SJCRH30 (cell line): Measurements from ENCODE around the gene FOXN4. TPM values are rescaled to one million over a fixed set of nuclear protein-coding genes. Genes with fewer than 3 reads are reported as not detected.
A peak's percentile ranks its signal among the peaks of the same experiment; 100 is the strongest.
"Not testable (repeated sequence)": the region's sequence is repeated elsewhere in the genome, so short reads cannot be mapped to it uniquely, and the experiment has no call there.

Experiments
- DNase-seq, 2 experiments: peaks; one replicate each; pipeline ENCODE4 v3.0.0-alpha.2; 2015 to 2020
- H3K27ac ChIP-seq: fragments of 250-450 bp; sonication (Bioruptor Pico); 2 replicates; pipeline ENCODE4 v1.5.1; 2020; ENCODE audit warnings: mild to moderate bottlenecking, moderate library complexity
- H3K27me3 ChIP-seq: fragments of 250-450 bp; sonication (Bioruptor Pico); 2 replicates; pipeline ENCODE4 v1.5.1; 2020; ENCODE audit warnings: mild to moderate bottlenecking, moderate library complexity
- H3K36me3 ChIP-seq: fragments of 250-450 bp; sonication (Bioruptor Pico); 2 replicates; pipeline ENCODE4 v1.5.1; 2020; ENCODE audit warnings: mild to moderate bottlenecking, moderate library complexity
- H3K4me1 ChIP-seq: fragments of 250-450 bp; sonication (Bioruptor Pico); 2 replicates; pipeline ENCODE4 v1.5.1; 2020; ENCODE audit warnings: mild to moderate bottlenecking, moderate library complexity
- H3K4me3 ChIP-seq: fragments of 250-450 bp; sonication (Bioruptor Pico); 2 replicates; pipeline ENCODE4 v1.5.1; 2020; ENCODE audit warnings: mild to moderate bottlenecking, moderate library complexity
- H3K9me3 ChIP-seq: fragments of 250-450 bp; sonication (Bioruptor Pico); replicated peaks from 2 replicates; pipeline ENCODE4 v1.5.1; 2020; ENCODE audit warnings: mild to moderate bottlenecking, moderate library complexity
- total RNA-seq: library from RNA; depleted of rRNA; stranded (reverse); fragments of >200 nt; shearing (Covaris generic); gene quantifications from 2 replicates; pipeline ENCODE4 v1.2.3, GENCODE V29; 2014

The FOXN4 gene
- total RNA-seq, 1 experiment from 2014 or later: not detected

GRCh38 chr12:109329686-109330085 lies 20.6 kb upstream of the FOXN4 start:
- no peak for DNase-seq
- H3K4me1 ChIP-seq: no peaks in the 10 kb centered on the region
- H3K27me3 ChIP-seq: no peaks in the 10 kb centered on the region; the same call in 1 of the 2 replicates
- H3K4me3 ChIP-seq: no peak overlapping the region
- H3K9me3 ChIP-seq: no peaks in the 10 kb centered on the region
- H3K36me3 ChIP-seq: no peaks in the 10 kb centered on the region
- no peak overlapping the region for H3K27ac ChIP-seq

- no peaks in the 10 kb centered on the region; the same call in 1 of the 2 replicates for H3K27me3 ChIP-seq
- H3K4me3 ChIP-seq: no peak overlapping the region
- no peaks in the 10 kb centered on the region for H3K9me3 ChIP-seq
- H3K36me3 ChIP-seq: no peaks in the 10 kb centered on the region
- DNase-seq: no peak
- H3K27ac ChIP-seq: no peak overlapping the region
- H3K4me1 ChIP-seq: no peaks in the 10 kb centered on the region
Observed at GRCh38 chr12:109329003-109329402, 19.9 kb upstream of the FOXN4 start.

- not testable (repeated sequence) for H3K36me3 ChIP-seq, DNase-seq, H3K27me3 ChIP-seq, H3K4me1 ChIP-seq, H3K27ac ChIP-seq, H3K9me3 ChIP-seq, H3K4me3 ChIP-seq
Observed at GRCh38 chr12:109321294-109321693, 12.2 kb upstream of the FOXN4 start.

GRCh38 chr12:109310247-109311125 lies 1.4 kb upstream of the FOXN4 start:
- DNase-seq: no peak
- Histone ChIP-seq H3K9me3 (no peaks in the 10 kb centered on the region), H3K4me1 (no peaks in the 10 kb centered on the region), H3K27ac (no peak overlapping the region), H3K4me3 (peak overlapping the region; percentile 27; the same call in 1 of the 2 replicates), H3K36me3 (no peaks in the 10 kb centered on the region), H3K27me3 (peaks cover 44% of the 10 kb centered on the region)

- Histone ChIP-seq H3K4me1 (no peaks in the 10 kb centered on the region), H3K36me3 (no peaks in the 10 kb centered on the region), H3K27ac (no peak overlapping the region), H3K9me3 (no peaks in the 10 kb centered on the region), H3K4me3 (peak overlapping the region; percentile 46), H3K27me3 (peaks cover 48% of the 10 kb centered on the region)
- DNase-seq: peak; percentile 11 to 18
Observed at GRCh38 chr12:109309381-109310246, 530 bp upstream of the FOXN4 start.

GRCh38 chr12:109307051-109307450 lies 2.0 kb downstream of the FOXN4 start:
- Histone ChIP-seq H3K27me3 (peaks cover 48% of the 10 kb centered on the region), H3K4me1 (no peaks in the 10 kb centered on the region), H3K4me3 (no peak overlapping the region), H3K27ac (no peak overlapping the region), H3K36me3 (no peaks in the 10 kb centered on the region), H3K9me3 (no peaks in the 10 kb centered on the region)
- no peak for DNase-seq

- peaks cover 34% of the 10 kb centered on the region for H3K27me3 ChIP-seq
- no peaks in the 10 kb centered on the region for H3K36me3 ChIP-seq
- no peaks in the 10 kb centered on the region for H3K9me3 ChIP-seq
- DNase-seq: no peak
- H3K4me1 ChIP-seq: no peaks in the 10 kb centered on the region
- no peak overlapping the region for H3K4me3 ChIP-seq
- no peak overlapping the region for H3K27ac ChIP-seq
Observed at GRCh38 chr12:109305547-109305946, 3.5 kb downstream of the FOXN4 start.

GRCh38 chr12:109304485-109304884 lies 4.6 kb downstream of the FOXN4 start:
- no peaks in the 10 kb centered on the region for H3K36me3 ChIP-seq
- no peaks in the 10 kb centered on the region for H3K4me1 ChIP-seq
- H3K27ac ChIP-seq: no peak overlapping the region
- H3K27me3 ChIP-seq: peaks cover 29% of the 10 kb centered on the region
- H3K4me3 ChIP-seq: no peak overlapping the region
- H3K9me3 ChIP-seq: no peaks in the 10 kb centered on the region
- DNase-seq: no peak

- Histone ChIP-seq H3K9me3 (no peaks in the 10 kb centered on the region), H3K27me3 (peaks cover 17% of the 10 kb centered on the region; the same call in 1 of the 2 replicates), H3K4me3 (no peak overlapping the region), H3K36me3 (no peaks in the 10 kb centered on the region), H3K27ac (no peak overlapping the region), H3K4me1 (no peaks in the 10 kb centered on the region)
- no peak for DNase-seq
Observed at GRCh38 chr12:109302770-109303169, 6.3 kb downstream of the FOXN4 start.

GRCh38 chr12:109302358-109302757 lies 6.7 kb downstream of the FOXN4 start:
- peaks cover 13% of the 10 kb centered on the region; the same call in 1 of the 2 replicates for H3K27me3 ChIP-seq
- no peaks in the 10 kb centered on the region for H3K4me1 ChIP-seq
- H3K4me3 ChIP-seq: no peak overlapping the region
- no peaks in the 10 kb centered on the region for H3K36me3 ChIP-seq
- H3K27ac ChIP-seq: no peak overlapping the region
- no peak for DNase-seq
- H3K9me3 ChIP-seq: no peaks in the 10 kb centered on the region

GRCh38 chr12:109301643-109302168 lies 7.4 kb downstream of the FOXN4 start:
- H3K27me3 ChIP-seq: 0 out of 2 replicates have a peak, but pooled peaks cover 10% of the 10 kb centered on the region
- H3K4me1 ChIP-seq: no peaks in the 10 kb centered on the region
- H3K9me3 ChIP-seq: no peaks in the 10 kb centered on the region
- no peak overlapping the region for H3K4me3 ChIP-seq
- H3K27ac ChIP-seq: no peak overlapping the region
- no peaks in the 10 kb centered on the region for H3K36me3 ChIP-seq
- no peak for DNase-seq

GRCh38 chr12:109299849-109300248 lies 9.2 kb downstream of the FOXN4 start:
- no peak for DNase-seq

GRCh38 chr12:109296431-109296830 lies 12.7 kb downstream of the FOXN4 start:
- Histone ChIP-seq H3K9me3 (no peaks in the 10 kb centered on the region), H3K4me1 (no peaks in the 10 kb centered on the region), H3K27me3 (0 out of 2 replicates have a peak, but pooled peaks cover 4% of the 10 kb centered on the region), H3K36me3 (no peaks in the 10 kb centered on the region), H3K27ac (no peak overlapping the region), H3K4me3 (no peak overlapping the region)
- no peak for DNase-seq

More at GRCh38 chr12:109299849-109300248, 9.2 kb downstream of the FOXN4 start:
- Histone ChIP-seq H3K4me1 (no peaks in the 10 kb centered on the region), H3K36me3 (no peaks in the 10 kb centered on the region), H3K9me3 (no peaks in the 10 kb centered on the region), H3K27ac (no peak overlapping the region), H3K4me3 (no peak overlapping the region), H3K27me3 (0 out of 2 replicates have a peak, but pooled peaks cover 5% of the 10 kb centered on the region)

GRCh38 chr12:109295764-109296425 lies 13.2 kb downstream of the FOXN4 start:
- 0 out of 2 replicates have a peak, but pooled peaks cover 4% of the 10 kb centered on the region for H3K27me3 ChIP-seq
- H3K36me3 ChIP-seq: no peaks in the 10 kb centered on the region
- no peak for DNase-seq
- H3K4me1 ChIP-seq: no peaks in the 10 kb centered on the region
- H3K27ac ChIP-seq: no peak overlapping the region
- H3K9me3 ChIP-seq: no peaks in the 10 kb centered on the region
- no peak overlapping the region for H3K4me3 ChIP-seq
